ENCODE data around the gene F2RL2. TPM values are rescaled to one million over a fixed set of nuclear protein-coding genes. Genes with fewer than 3 reads are reported as not detected.
A peak's percentile ranks its signal among the peaks of the same experiment; 100 is the strongest.

F2RL2 gene
- polyA plus RNA-seq, 1 donor from 2014 or later = not detected

DNA sequence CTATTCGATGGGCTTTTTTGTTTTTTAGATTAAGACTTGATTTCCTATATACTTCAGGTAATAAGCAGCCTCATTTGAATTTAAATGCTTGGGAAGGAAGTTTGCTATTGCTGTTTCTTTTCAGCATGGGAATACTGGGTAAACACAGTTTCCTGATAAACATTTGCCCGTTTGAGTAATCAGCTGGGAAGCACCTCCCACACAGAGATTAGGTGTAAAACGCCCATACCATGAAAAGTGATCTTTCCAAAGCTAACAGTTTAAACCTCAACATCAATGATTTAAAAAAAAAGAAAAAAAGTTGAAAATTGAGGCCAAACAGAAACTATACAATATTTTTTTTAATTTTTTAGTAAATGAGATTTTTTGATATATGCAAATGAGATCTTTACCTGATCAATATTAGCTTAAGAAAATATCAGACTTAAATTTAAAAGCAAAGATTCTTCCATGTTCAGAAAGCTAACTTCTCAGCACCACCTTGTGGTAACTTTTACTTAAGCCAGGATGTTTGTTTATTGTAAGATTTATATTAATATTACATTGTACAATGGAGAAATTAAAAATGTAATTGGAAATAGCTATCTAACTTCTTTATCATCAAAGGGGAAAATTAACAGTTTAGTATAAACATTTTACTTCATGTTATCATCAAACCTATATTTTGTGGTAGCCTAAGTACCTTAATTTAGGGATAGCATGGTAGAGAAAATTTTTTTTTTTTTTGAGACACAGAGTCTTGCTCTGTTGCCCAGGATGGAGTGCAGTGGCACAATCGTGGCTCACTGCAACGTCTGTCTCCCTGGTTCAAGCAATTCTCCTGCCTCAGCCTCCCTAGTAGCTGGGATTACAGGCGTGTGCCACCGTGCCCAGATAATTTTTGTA is 39.8 kb downstream of the F2RL2 start:
- no peak overlapping the region for H2AFZ ChIP-seq (ENCODE audit: low read depth, low read length)
- H3K36me3 ChIP-seq (ENCODE audit: insufficient read depth, low read length) = no peaks in the 10 kb centered on the region
- no peak overlapping the region for H3K9ac ChIP-seq (ENCODE audit: low read length)
- H3F3A ChIP-seq (ENCODE audit: insufficient read depth, low read length, poor library complexity, severe bottlenecking) = no peaks in the 10 kb centered on the region
- no peaks in the 10 kb centered on the region for H3K9me2 ChIP-seq (ENCODE audit: insufficient read depth, low read length)
- H3K79me2 ChIP-seq (replicated peaks; ENCODE audit: insufficient read depth, low read length) = no peaks in the 10 kb centered on the region
- no peak overlapping the region for H3K27ac ChIP-seq (ENCODE audit: low read length)
- no peak overlapping the region for H3K4me2 ChIP-seq (ENCODE audit: low read length)
- H4K20me1 ChIP-seq (ENCODE audit: insufficient read depth) = no peaks in the 10 kb centered on the region
- no peak overlapping the region for H3K4me3 ChIP-seq (ENCODE audit: low read length)
- H3K27me3 ChIP-seq (ENCODE audit: insufficient read depth, low read depth, low read length) = no peaks in the 10 kb centered on the region
- no peaks in the 10 kb centered on the region for H3K9me3 ChIP-seq (ENCODE audit: low read length)
- no peak for TF ChIP-seq EZH2 (IDR thresholded peaks at IDR 0.05; ENCODE audit: borderline replicate concordance, insufficient read depth, low read length, poor library complexity, severe bottlenecking)
- peak; percentile 67 for TF ChIP-seq RAD21 (conservative IDR thresholded peaks at IDR 0.05)
- TF ChIP-seq REST (IDR thresholded peaks at IDR 0.05; ENCODE audit: borderline replicate concordance) = no peak
- TF ChIP-seq, protein P1, sequence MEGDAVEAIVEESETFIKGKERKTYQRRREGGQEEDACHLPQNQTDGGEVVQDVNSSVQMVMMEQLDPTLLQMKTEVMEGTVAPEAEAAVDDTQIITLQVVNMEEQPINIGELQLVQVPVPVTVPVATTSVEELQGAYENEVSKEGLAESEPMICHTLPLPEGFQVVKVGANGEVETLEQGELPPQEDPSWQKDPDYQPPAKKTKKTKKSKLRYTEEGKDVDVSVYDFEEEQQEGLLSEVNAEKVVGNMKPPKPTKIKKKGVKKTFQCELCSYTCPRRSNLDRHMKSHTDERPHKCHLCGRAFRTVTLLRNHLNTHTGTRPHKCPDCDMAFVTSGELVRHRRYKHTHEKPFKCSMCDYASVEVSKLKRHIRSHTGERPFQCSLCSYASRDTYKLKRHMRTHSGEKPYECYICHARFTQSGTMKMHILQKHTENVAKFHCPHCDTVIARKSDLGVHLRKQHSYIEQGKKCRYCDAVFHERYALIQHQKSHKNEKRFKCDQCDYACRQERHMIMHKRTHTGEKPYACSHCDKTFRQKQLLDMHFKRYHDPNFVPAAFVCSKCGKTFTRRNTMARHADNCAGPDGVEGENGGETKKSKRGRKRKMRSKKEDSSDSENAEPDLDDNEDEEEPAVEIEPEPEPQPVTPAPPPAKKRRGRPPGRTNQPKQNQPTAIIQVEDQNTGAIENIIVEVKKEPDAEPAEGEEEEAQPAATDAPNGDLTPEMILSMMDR (IDR thresholded peaks at IDR 0.05; ENCODE audit: poor library complexity, severe bottlenecking) = peak; percentile 61
- TF ChIP-seq EP300 (conservative IDR thresholded peaks at IDR 0.05; ENCODE audit: poor library complexity, severe bottlenecking) = no peak
- no peak for TF ChIP-seq TAF1 (IDR thresholded peaks at IDR 0.05; ENCODE audit: low read depth)
- TF ChIP-seq POLR2AphosphoS5 (IDR thresholded peaks at IDR 0.05) = no peak
- TF ChIP-seq MXI1 (conservative IDR thresholded peaks at IDR 0.05; ENCODE audit: poor library complexity, severe bottlenecking) = no peak
- TF ChIP-seq SMC3 (conservative IDR thresholded peaks at IDR 0.05; ENCODE audit: poor library complexity) = peak; percentile 65

DNA sequence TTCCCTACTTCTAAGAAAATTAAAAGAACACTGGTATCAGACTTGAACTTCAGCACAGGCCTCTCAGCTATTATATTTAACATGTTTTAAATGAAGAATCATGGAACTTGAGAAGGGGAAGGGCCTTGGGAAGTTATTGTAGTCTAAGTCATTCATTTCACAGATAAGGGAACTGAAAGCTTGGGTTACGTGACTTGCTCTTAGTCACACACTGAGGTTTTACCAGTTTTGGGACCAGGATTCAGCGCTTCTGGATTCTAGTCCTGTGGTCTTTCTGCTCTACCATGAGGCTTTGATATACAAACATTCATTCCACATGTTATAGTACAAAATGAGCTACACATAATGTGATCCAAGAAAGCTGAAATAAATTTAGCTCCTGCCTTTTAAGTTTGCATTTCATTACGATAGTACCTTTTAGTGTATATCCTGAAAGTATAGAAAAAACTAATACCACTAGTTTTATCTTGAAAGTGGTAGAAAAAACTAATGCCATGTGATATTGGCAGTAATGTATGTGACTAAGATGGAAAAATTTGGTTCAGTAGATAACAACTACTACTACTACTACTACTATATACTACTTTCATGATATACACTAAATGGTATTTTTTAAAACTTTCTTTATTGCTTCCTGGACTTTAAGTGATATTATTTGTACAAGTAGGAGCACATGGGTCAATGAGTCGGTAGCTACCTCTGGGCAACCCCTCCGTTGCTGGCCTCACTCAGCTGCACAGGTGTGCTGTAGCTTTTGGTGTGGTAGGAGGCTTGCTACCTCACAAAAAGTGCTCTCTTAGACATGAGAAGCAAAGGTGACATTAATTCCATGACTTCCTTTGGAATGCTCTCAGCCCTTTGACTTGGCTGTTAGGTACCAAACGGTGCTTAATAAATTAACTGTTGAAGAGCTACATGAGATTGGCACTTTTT is 40.7 kb downstream of the F2RL2 start:
- no peak overlapping the region for H3K9ac ChIP-seq (ENCODE audit: low read length)
- TF ChIP-seq, protein P1 (IDR thresholded peaks at IDR 0.05; ENCODE audit: poor library complexity, severe bottlenecking) = no peak
- no peak for TF ChIP-seq EP300 (conservative IDR thresholded peaks at IDR 0.05; ENCODE audit: poor library complexity, severe bottlenecking)
- no peak for TF ChIP-seq POLR2AphosphoS5 (IDR thresholded peaks at IDR 0.05)
- no peak for TF ChIP-seq REST (IDR thresholded peaks at IDR 0.05; ENCODE audit: borderline replicate concordance)
- TF ChIP-seq MXI1 (conservative IDR thresholded peaks at IDR 0.05; ENCODE audit: poor library complexity, severe bottlenecking) = no peak
- no peaks in the 10 kb centered on the region for H3K27me3 ChIP-seq (ENCODE audit: insufficient read depth, low read depth, low read length)
- no peak overlapping the region for H2AFZ ChIP-seq (ENCODE audit: low read depth, low read length)
- H3K4me2 ChIP-seq (ENCODE audit: low read length) = no peak overlapping the region
- H3K27ac ChIP-seq (ENCODE audit: low read length) = no peak overlapping the region
- no peaks in the 10 kb centered on the region for H3K36me3 ChIP-seq (ENCODE audit: insufficient read depth, low read length)
- H3K9me2 ChIP-seq (ENCODE audit: insufficient read depth, low read length) = no peaks in the 10 kb centered on the region
- H3K9me3 ChIP-seq (ENCODE audit: low read length) = no peaks in the 10 kb centered on the region
- no peaks in the 10 kb centered on the region for H3F3A ChIP-seq (ENCODE audit: insufficient read depth, low read length, poor library complexity, severe bottlenecking)
- H3K79me2 ChIP-seq (replicated peaks; ENCODE audit: insufficient read depth, low read length) = no peaks in the 10 kb centered on the region
- H3K4me3 ChIP-seq (ENCODE audit: low read length) = no peak overlapping the region
- H4K20me1 ChIP-seq (ENCODE audit: insufficient read depth) = no peaks in the 10 kb centered on the region

Measured in neural cell (in vitro differentiated cells).